Heart left ventricle (tissue), 16 donors: ENCODE measurements around the gene GRID2IP. TPM values are rescaled to one million over a fixed set of nuclear protein-coding genes. Genes with fewer than 3 reads are reported as not detected.
A peak's percentile ranks its signal among the peaks of the same experiment; 100 is the strongest.

Experiments
- ATAC-seq, 4 donors: fragments of 200-7000 bp; cut with Tn5 transposase; one replicate each; pipeline ENCODE4 v1.9.1; 2020 to 2022; ENCODE audit warnings: moderate library complexity in 4 of 4, mild to moderate bottlenecking in 3 of 4, moderate number of reproducible peaks in 1 of 4
- DNase-seq, 5 donors: peaks; one replicate each; pipeline ENCODE4 v3.0.0-alpha.2; 2020
- H3K27ac ChIP-seq, 12 donors: fragments of 200-600 bp; sonication (generic) in 4 of 12; one replicate each; pipeline versions ENCODE4 v1.5.0 to v1.8.0; 2016 to 2022; ENCODE audit warnings: mild to moderate bottlenecking in 2 of 12
- H3K27me3 ChIP-seq, 9 donors: fragments of 200-600 bp; sonication (generic) in 2 of 9; one replicate each; pipeline versions ENCODE4 v1.5.1 to v1.8.0; 2016 to 2022; ENCODE audit warnings: mild to moderate bottlenecking in 3 of 9
- H3K36me3 ChIP-seq, 9 donors: fragments of 200-600 bp; sonication (generic) in 2 of 9; one replicate each; pipeline versions ENCODE4 v1.5.0 to v1.8.0; 2018 to 2022; ENCODE audit warnings: mild to moderate bottlenecking in 2 of 9
- H3K4me1 ChIP-seq, 12 donors: fragments of 200-600 bp; sonication (generic) in 4 of 12; one replicate each; pipeline versions ENCODE4 v1.5.0 to v1.8.0; 2016 to 2022; ENCODE audit warnings: mild to moderate bottlenecking in 3 of 12
- H3K4me3 ChIP-seq, 12 donors: fragments of 200-600 bp; sonication (generic) in 4 of 12; one replicate each; pipeline versions ENCODE4 v1.5.0 to v1.8.0; 2017 to 2022; ENCODE audit warnings: mild to moderate bottlenecking in 9 of 12, moderate library complexity in 4 of 12
- H3K9me3 ChIP-seq, 12 donors: fragments of 200-600 bp; sonication (generic) in 4 of 12; one replicate each; pipeline versions ENCODE4 v1.5.0 to v1.8.0; 2016 to 2022; ENCODE audit warnings: mild to moderate bottlenecking in 1 of 12
- POLR2A ChIP-seq, 2 donors: fragments of 450-650 bp; IDR thresholded peaks; one replicate each; pipeline ENCODE4 v1.6.1; 2017; ENCODE audit warnings: antibody characterized with exemption in 2 of 2, mild to moderate bottlenecking in 2 of 2, moderate library complexity in 2 of 2
- WGBS, 4 donors: extraction: QIAGEN DNeasy Blood & Tissue Kit in 2 of 4; methylation state at CpG; one replicate each; pipeline versions ENCODE4 v1.1.5 to v1.1.7; 2013 to 2018; 5-methylcytosine and 5-hydroxymethylcytosine counted together
- intact Hi-C, 10 donors: fragments of 100-400 bp; cut with DNase I; formaldehyde crosslinking; loops; one replicate each; pipeline versions ENCODE4 v1.11.1 to v1.14.2; 2022
- polyA plus RNA-seq, 2 donors: library from polyadenylated mRNA; stranded (reverse); fragments of 200-250 nt; gene quantifications; one replicate each; pipeline ENCODE4 v1.2.3, GENCODE V29; 2013
- total RNA-seq, 9 donors: library from RNA; depleted of rRNA in 2 of 9; stranded (reverse); fragments of >200 nt in 2 of 9; fragmentation: NEBNext Ultra II Directional in 3 of 9; extraction: Animal tissue kit (Norgen Biotek cat#: 25700) in 3 of 9; gene quantifications; one replicate each; pipeline versions ENCODE4 v1.1.0 to v1.2.4, GENCODE V29; 2016 to 2023
- TF ChIP-seq, protein P1 (sequence below), 12 donors: fragments of 200-600 bp; sonication (generic) in 4 of 12; IDR thresholded peaks; one replicate each; pipeline versions ENCODE4 v1.5.0 to v1.8.0; 2018 to 2022; ENCODE audit warnings: antibody characterized with exemption in 12 of 12, mild to moderate bottlenecking in 5 of 12
- donor health status: ischemic (EF 13 %, LVEDD 7.1; RV severe dilation, severe dysfunction).
- donor health status: healthy with polysubstance abuse.
- donor health status: DM: no; HTN: yes; CAD: no.
- donor health status: DM: no; HTN: no; CAD: no.
- donor health status: ischemic (EF 25% LVEDD 6.9; RV normal size, moderate dysfunction).
- donor health status: ischemic (EF 25% LVEDD 5.7; RV mildly dilated, moderate dysfunction).
- donor health status: healthy.
- donor health status: DM: yes; HTN: yes; CAD: no.
- donor health status: ischemic (EF 35%, LVEDD 5.7; RV mildly dilated, moderate dysfunction).
- donor health status: nonischemic (EF 11% LVEDD 7.7; RV severe dilation, severe dysfunction).
- donor health status: DM: yes; HTN: yes; CAD: no.
- donor health status: PGD.
- donor health status: ischemic (EF 29% LVEDD 5.4; RV normal size, mild dysfunction).
- donor health status: nonischemic (EF 23%, LVEDD 6.1; RV moderate dilation, normal function).

Gene GRID2IP
- total and polyA plus RNA-seq, 11 donors = 0.01 to 0.16 (median 0.08) TPM; not detected in 7

DNA sequence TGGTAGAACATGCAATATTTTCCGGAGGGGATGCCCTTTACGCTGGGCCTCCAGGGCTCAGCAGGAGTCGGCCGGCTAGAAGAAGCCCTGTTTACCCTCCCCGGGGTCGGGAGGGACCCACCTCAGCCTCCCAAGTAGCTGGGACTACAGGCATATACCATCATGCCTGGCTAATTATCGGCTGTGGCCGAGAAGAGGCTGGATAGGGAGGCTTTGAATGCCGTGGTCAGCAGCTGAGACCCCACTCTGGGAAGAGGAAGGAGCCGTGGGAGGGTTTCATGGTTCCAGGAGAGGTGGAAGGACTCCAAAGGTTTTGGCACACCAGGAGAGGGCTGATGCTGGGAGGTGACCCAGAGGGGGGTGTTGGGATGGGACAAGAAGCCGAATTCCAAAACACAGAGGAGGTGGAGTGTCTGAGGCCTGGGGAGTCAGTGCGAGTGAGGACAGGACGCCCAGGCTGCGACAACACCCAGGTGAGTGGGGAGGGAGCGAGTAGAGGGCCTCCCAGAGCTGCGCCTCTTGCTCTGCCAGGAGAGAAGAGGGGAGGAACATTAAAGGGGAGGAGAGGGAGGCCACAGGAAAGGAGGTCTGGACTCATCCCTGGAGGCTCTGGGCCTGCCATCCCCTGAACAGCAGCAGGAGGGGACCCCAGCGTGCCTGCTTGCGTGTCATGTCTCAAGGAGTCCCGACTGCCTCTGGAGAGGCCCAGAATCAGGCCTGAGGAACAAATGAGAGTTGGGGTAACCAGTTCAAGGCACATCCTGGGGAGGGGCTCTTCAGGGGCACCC lies 19.6 kb downstream of the GRID2IP start:
- no peak overlapping the region for H3K27ac ChIP-seq
- TF ChIP-seq, protein P1, sequence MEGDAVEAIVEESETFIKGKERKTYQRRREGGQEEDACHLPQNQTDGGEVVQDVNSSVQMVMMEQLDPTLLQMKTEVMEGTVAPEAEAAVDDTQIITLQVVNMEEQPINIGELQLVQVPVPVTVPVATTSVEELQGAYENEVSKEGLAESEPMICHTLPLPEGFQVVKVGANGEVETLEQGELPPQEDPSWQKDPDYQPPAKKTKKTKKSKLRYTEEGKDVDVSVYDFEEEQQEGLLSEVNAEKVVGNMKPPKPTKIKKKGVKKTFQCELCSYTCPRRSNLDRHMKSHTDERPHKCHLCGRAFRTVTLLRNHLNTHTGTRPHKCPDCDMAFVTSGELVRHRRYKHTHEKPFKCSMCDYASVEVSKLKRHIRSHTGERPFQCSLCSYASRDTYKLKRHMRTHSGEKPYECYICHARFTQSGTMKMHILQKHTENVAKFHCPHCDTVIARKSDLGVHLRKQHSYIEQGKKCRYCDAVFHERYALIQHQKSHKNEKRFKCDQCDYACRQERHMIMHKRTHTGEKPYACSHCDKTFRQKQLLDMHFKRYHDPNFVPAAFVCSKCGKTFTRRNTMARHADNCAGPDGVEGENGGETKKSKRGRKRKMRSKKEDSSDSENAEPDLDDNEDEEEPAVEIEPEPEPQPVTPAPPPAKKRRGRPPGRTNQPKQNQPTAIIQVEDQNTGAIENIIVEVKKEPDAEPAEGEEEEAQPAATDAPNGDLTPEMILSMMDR (IDR thresholded peaks at IDR 0.05) = no peak
- no peak for TF ChIP-seq POLR2A (IDR thresholded peaks at IDR 0.05)
- intact Hi-C loops = no loop called here
- ATAC-seq (no peak), DNase-seq (no peak)
- peak overlapping the region in 1 of 12 donors; percentile 43 for H3K4me3 ChIP-seq
- H3K9me3 ChIP-seq = no peaks in the 10 kb centered on the region
- WGBS, 4 donors = 26 to 35% (median 30%) methylated on average over 13 to 19 of the region's 19 CpGs
- H3K27me3 ChIP-seq = peaks cover 14 to 79% (median 57%) of the 10 kb centered on the region in 9 donors
- H3K36me3 ChIP-seq = no peaks in the 10 kb centered on the region
- H3K4me1 ChIP-seq = peaks cover 0 to 20% (median 6%) of the 10 kb centered on the region in 12 donors

DNA sequence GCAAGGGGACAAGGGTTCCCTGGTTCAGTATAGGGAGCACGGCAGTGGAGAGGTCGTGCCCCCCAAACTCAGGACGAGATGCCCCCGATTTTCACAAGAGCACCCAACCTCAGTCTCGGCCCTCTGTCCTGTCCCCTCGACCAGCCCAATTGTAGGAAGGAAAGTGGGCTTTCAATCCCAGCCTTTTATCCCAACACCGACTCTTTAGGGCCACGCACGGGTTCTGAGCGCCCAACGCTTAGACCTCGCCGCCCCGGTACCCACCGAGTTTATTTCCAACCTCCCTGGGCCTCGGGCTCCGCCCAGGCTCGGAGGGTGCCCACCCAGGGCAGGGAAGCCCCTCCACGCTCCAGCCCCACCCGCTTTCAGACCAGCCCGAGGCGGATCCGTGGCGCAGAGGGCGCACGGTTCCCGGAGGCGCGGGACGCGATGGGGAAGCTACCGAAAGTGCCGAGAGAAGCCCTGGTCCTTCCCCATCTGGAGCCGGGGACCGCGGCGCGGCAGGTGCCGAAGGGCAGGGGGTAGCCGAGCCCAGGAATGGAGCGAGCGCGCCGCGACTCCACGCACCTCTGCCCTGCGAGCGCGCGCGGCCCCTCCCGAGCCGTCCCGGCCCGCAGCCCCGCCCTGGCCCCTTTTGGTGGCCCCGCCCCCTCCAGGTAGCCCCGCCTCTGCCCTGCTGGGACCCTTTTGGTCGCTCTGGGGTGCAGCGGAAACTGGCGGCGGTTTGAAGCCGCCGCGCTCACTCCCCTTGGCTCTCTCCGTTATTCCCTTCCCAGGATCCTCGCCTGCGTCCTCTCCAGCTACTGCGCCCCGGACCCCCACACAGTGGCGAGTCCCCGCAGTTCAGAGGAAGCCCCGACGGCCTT lies 20.4 kb downstream of the GRID2IP start:
- no peaks in the 10 kb centered on the region for H3K9me3 ChIP-seq
- H3K27me3 ChIP-seq = peaks cover 19 to 77% (median 53%) of the 10 kb centered on the region in 9 donors
- no peaks in the 10 kb centered on the region for H3K36me3 ChIP-seq
- intact Hi-C loops = no loop called here
- peak in 1 of 4 donors; percentile 14 for ATAC-seq
- TF ChIP-seq, protein P1 (IDR thresholded peaks at IDR 0.05) = no peak
- no peak for TF ChIP-seq POLR2A (IDR thresholded peaks at IDR 0.05)
- DNase-seq = no peak
- peaks cover 0 to 21% (median 0%) of the 10 kb centered on the region in 12 donors for H3K4me1 ChIP-seq
- H3K27ac ChIP-seq = no peak overlapping the region
- WGBS, 4 donors = 1 to 4% (median 3%) methylated on average over 29 to 74 of the region's 74 CpGs
- H3K4me3 ChIP-seq = peak overlapping the region in 9 of 12 donors; percentile 21 to 43 (median 32)

DNA sequence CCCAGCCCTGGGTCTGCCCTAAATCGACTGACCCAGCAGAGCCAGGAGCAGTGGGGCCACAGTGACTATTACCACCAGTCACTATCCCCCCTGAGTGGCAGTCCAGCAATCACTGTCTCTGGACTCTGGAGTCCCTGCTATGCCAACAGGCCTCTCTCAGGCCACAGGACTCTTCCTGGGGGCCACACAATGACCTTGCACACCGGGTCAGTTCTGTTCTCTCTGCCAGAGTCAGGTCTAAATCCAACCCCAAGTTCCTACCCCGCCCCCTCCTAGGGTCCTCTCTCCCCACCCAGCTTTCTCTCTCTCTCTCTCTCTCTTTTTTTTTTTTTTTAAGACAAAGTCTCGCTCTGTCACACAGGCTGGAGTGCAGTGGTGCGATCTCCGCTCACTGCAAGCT lies 21.6 kb downstream of the GRID2IP start:
- Histone ChIP-seq H3K4me3 (no peak overlapping the region), H3K27ac (no peak overlapping the region), H3K4me1 (peaks cover 0 to 21% (median 0%) of the 10 kb centered on the region in 12 donors), H3K27me3 (peaks cover 21 to 83% (median 47%) of the 10 kb centered on the region in 9 donors), H3K36me3 (no peaks in the 10 kb centered on the region), H3K9me3 (no peaks in the 10 kb centered on the region)
- no peak for TF ChIP-seq POLR2A (IDR thresholded peaks at IDR 0.05)
- TF ChIP-seq, protein P1 (IDR thresholded peaks at IDR 0.05) = no peak
- ATAC-seq (no peak), DNase-seq (no peak)
- 57 to 60% (median 58%) methylated on average over 5 to 6 of the region's 6 CpGs for WGBS, 4 donors
- intact Hi-C loops = no loop called here
